ENCODE measurements around the gene CTSK. TPM values are rescaled to one million over a fixed set of nuclear protein-coding genes. Genes with fewer than 3 reads are reported as not detected.
"Not testable (repeated sequence)": the region's sequence is repeated elsewhere in the genome, so short reads cannot be mapped to it uniquely, and the experiment has no call there.

Gene CTSK
- total and polyA plus RNA-seq, 2 of the 4 experiments (the other 2 are of a cell fraction) = 7.7 to 15.1 TPM

- H3K4me1 ChIP-seq (ENCODE audit: control insufficient read depth, insufficient read depth, low read length); H4K5ac ChIP-seq (ENCODE audit: low read depth, low read length); ATAC-seq (ENCODE audit: low read depth); H3K4ac ChIP-seq (ENCODE audit: low read depth, low read length); H3K56ac ChIP-seq (ENCODE audit: extremely low read depth, insufficient read depth, low read length); H3K36me3 ChIP-seq (ENCODE audit: control insufficient read depth, insufficient read depth, low read length); H4K91ac ChIP-seq (ENCODE audit: insufficient read depth, low read depth, low read length); dilution Hi-C loops (cut with HindIII; ENCODE audit: low sequenced_read_pairs, unreplicated experiment); POLR2A ChIA-PET (ENCODE audit: unreplicated experiment); H4K8ac ChIP-seq (ENCODE audit: low read depth in 2 of 2, low read length in 2 of 2); H2BK120ac ChIP-seq (ENCODE audit: low read depth, low read length); H3K9ac ChIP-seq (ENCODE audit: low read depth, low read length); H2BK5ac ChIP-seq (ENCODE audit: low read depth, low read length, poor library complexity, severe bottlenecking); H3K4me3 ChIP-seq (ENCODE audit: insufficient read depth, low read depth, low read length); DNase-seq; in situ Hi-C loops (cut with MboI; ENCODE audit: low sequenced_read_pairs); H3K27ac ChIP-seq (ENCODE audit: insufficient read depth, low read length); H3K4me2 ChIP-seq (ENCODE audit: low read depth, low read length); BruUV-seq (replicated peaks); H2BK15ac ChIP-seq (ENCODE audit: low read depth, low read length); H3K23ac ChIP-seq (ENCODE audit: low read depth, low read length); H4K20me1 ChIP-seq (ENCODE audit: insufficient read depth, low read length); H3K9me3 ChIP-seq (ENCODE audit: control insufficient read depth, insufficient read depth, low read length); H3K79me1 ChIP-seq (ENCODE audit: low read depth in 1 of 2, low read length in 2 of 2); H3K14ac ChIP-seq (replicated peaks; ENCODE audit: low read depth, low read length); intact Hi-C loops (cut with micrococcal nuclease); H2AFZ ChIP-seq (replicated peaks; ENCODE audit: low read length, poor library complexity); H2AK5ac ChIP-seq (ENCODE audit: low read depth, low read length); H2BK20ac ChIP-seq (ENCODE audit: low read depth, low read length); H3K27me3 ChIP-seq (ENCODE audit: control insufficient read depth, insufficient read depth, low read length); H3K9me1 ChIP-seq (ENCODE audit: insufficient read depth, low read length); CTCF ChIA-PET; H2AK9ac ChIP-seq (replicated peaks; ENCODE audit: low read depth, low read length, poor library complexity); H3K18ac ChIP-seq (ENCODE audit: low read depth, low read length): not testable (repeated sequence)
- WGBS, 2 experiments (ENCODE audit: extremely low coverage in 2 of 2, insufficient read length in 1 of 2) = 100% methylated on average over 4 of the region's 13 CpGs; no CpG with 5 or more reads in 1 of the 2 experiments
These were observed 32.0 kb downstream of the CTSK start for GRCh38 chr1:150775931-150776505.

Data from IMR-90 (cell line).